ENCODE measurements around the gene IL1RAPL2. TPM values are rescaled to one million over a fixed set of nuclear protein-coding genes. Genes with fewer than 3 reads are reported as not detected.
"Not testable (repeated sequence)": the region's sequence is repeated elsewhere in the genome, so short reads cannot be mapped to it uniquely, and the experiment has no call there.

Gene IL1RAPL2
- total and polyA plus RNA-seq, 2 of the 4 experiments (the other 2 are of a cell fraction): 0.03 TPM; not detected in 1

DNA sequence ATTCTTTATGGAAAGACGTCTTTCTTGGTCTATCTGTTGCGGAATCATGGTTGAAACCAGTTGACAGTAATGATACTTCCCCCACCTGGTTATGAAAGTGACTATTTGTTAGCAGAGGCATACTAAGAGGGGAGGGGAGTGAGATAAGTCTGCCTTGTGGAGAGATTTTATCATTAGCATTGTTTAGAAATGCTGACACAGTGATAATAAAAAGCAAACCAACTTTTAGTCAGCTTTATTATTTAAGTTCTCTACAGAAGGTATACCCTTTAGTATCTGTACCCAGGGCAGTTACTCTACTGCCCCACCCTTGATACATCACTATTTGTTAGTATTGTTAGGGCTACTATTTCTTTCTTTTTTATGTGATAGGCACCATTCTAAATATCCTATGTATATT is 26.9 kb upstream of the IL1RAPL2 start:
- no CpG with 5 or more reads among the region's 2 CpGs for WGBS, 2 experiments (ENCODE audit: extremely low coverage in 2 of 2, insufficient read length in 1 of 2)
- no peak overlapping the region for H4K91ac ChIP-seq (ENCODE audit: insufficient read depth, low read depth, low read length)
- no peak overlapping the region for H2BK20ac ChIP-seq (ENCODE audit: low read depth, low read length)
- H3K14ac ChIP-seq (replicated peaks; ENCODE audit: low read depth, low read length): no peak overlapping the region
- no peak overlapping the region for H3K4ac ChIP-seq (ENCODE audit: low read depth, low read length)
- H2BK5ac ChIP-seq (ENCODE audit: low read depth, low read length, poor library complexity, severe bottlenecking): no peak overlapping the region
- no peak overlapping the region for H3K27ac ChIP-seq (ENCODE audit: insufficient read depth, low read length)
- H2AFZ ChIP-seq (replicated peaks; ENCODE audit: low read length, poor library complexity): no peak overlapping the region
- no peaks in the 10 kb centered on the region for H3K4me1 ChIP-seq (ENCODE audit: control insufficient read depth, insufficient read depth, low read length)
- ChIA-PET CTCF (no interaction called here), POLR2A (ENCODE audit: unreplicated experiment) (no interaction called here)
- BruUV-seq (replicated peaks): no TSS peak
- H3K36me3 ChIP-seq (ENCODE audit: control insufficient read depth, insufficient read depth, low read length): no peaks in the 10 kb centered on the region
- intact Hi-C loops (cut with micrococcal nuclease): no loop called here
- H3K56ac ChIP-seq (ENCODE audit: extremely low read depth, insufficient read depth, low read length): no peak overlapping the region
- TF ChIP-seq, protein P1, sequence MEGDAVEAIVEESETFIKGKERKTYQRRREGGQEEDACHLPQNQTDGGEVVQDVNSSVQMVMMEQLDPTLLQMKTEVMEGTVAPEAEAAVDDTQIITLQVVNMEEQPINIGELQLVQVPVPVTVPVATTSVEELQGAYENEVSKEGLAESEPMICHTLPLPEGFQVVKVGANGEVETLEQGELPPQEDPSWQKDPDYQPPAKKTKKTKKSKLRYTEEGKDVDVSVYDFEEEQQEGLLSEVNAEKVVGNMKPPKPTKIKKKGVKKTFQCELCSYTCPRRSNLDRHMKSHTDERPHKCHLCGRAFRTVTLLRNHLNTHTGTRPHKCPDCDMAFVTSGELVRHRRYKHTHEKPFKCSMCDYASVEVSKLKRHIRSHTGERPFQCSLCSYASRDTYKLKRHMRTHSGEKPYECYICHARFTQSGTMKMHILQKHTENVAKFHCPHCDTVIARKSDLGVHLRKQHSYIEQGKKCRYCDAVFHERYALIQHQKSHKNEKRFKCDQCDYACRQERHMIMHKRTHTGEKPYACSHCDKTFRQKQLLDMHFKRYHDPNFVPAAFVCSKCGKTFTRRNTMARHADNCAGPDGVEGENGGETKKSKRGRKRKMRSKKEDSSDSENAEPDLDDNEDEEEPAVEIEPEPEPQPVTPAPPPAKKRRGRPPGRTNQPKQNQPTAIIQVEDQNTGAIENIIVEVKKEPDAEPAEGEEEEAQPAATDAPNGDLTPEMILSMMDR (conservative IDR thresholded peaks at IDR 0.05; ENCODE audit: low read depth, low read length): no peak
- TF ChIP-seq MAFK (IDR thresholded peaks at IDR 0.05; ENCODE audit: low read depth, low read length): peak; percentile 84
- no peak overlapping the region for H3K23ac ChIP-seq (ENCODE audit: low read depth, low read length)
- no peak overlapping the region for H2BK15ac ChIP-seq (ENCODE audit: low read depth, low read length)
- no peak overlapping the region for H4K5ac ChIP-seq (ENCODE audit: low read depth, low read length)
- no peaks in the 10 kb centered on the region for H3K9me1 ChIP-seq (ENCODE audit: insufficient read depth, low read length)
- no peak overlapping the region for H2AK5ac ChIP-seq (ENCODE audit: low read depth, low read length)
- H2BK120ac ChIP-seq (ENCODE audit: low read depth, low read length): no peak overlapping the region
- DNase-seq (no peak), ATAC-seq (ENCODE audit: low read depth) (no peak)
- no peak overlapping the region for H3K4me2 ChIP-seq (ENCODE audit: low read depth, low read length)
- H3K27me3 ChIP-seq (ENCODE audit: control insufficient read depth, insufficient read depth, low read length): no peaks in the 10 kb centered on the region
- dilution Hi-C loops (cut with HindIII; ENCODE audit: low sequenced_read_pairs, unreplicated experiment): no loop called here
- H3K79me1 ChIP-seq (ENCODE audit: low read depth in 1 of 2, low read length in 2 of 2): no peaks in the 10 kb centered on the region
- in situ Hi-C loops (cut with MboI; ENCODE audit: low sequenced_read_pairs): no loop called here
- H3K18ac ChIP-seq (ENCODE audit: low read depth, low read length): no peak overlapping the region
- no peaks in the 10 kb centered on the region for H4K20me1 ChIP-seq (ENCODE audit: insufficient read depth, low read length)
- no peak overlapping the region for H2AK9ac ChIP-seq (replicated peaks; ENCODE audit: low read depth, low read length, poor library complexity)
- H3K9me3 ChIP-seq (ENCODE audit: control insufficient read depth, insufficient read depth, low read length): no peaks in the 10 kb centered on the region
- no peak overlapping the region for H4K8ac ChIP-seq (ENCODE audit: low read depth in 2 of 2, low read length in 2 of 2)
- no peak overlapping the region for H3K9ac ChIP-seq (ENCODE audit: low read depth, low read length)
- H3K4me3 ChIP-seq (ENCODE audit: insufficient read depth, low read depth, low read length): no peak overlapping the region

DNA sequence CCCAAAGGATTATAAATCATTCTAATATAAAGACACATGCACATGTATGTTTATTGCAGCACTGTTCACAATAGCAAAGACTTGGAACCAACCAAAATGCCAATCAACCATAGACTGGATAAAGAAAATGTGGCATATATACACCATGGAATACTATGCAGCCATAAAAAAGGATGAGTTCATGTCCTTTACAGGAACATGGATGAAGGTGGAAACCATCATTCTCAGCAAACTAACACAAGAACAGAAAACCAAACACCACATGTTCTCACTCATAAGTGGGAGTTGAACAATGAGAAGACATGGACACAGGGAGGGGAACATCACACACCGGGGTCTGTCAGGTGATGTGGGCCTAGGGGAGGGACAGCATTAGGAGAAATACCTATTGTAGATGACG is 23.6 kb upstream of the IL1RAPL2 start:
- H3K27me3 ChIP-seq (ENCODE audit: control insufficient read depth, insufficient read depth, low read length); BruUV-seq (replicated peaks); H2BK120ac ChIP-seq (ENCODE audit: low read depth, low read length); H3K79me1 ChIP-seq (ENCODE audit: low read depth in 1 of 2, low read length in 2 of 2); H3K4me3 ChIP-seq (ENCODE audit: insufficient read depth, low read depth, low read length); H3K18ac ChIP-seq (ENCODE audit: low read depth, low read length); H2AFZ ChIP-seq (replicated peaks; ENCODE audit: low read length, poor library complexity); H3K56ac ChIP-seq (ENCODE audit: extremely low read depth, insufficient read depth, low read length); H3K4me2 ChIP-seq (ENCODE audit: low read depth, low read length); H2BK20ac ChIP-seq (ENCODE audit: low read depth, low read length); H4K20me1 ChIP-seq (ENCODE audit: insufficient read depth, low read length); H3K23ac ChIP-seq (ENCODE audit: low read depth, low read length); H4K91ac ChIP-seq (ENCODE audit: insufficient read depth, low read depth, low read length); POLR2A ChIA-PET (ENCODE audit: unreplicated experiment); dilution Hi-C loops (cut with HindIII; ENCODE audit: low sequenced_read_pairs, unreplicated experiment); intact Hi-C loops (cut with micrococcal nuclease); H4K5ac ChIP-seq (ENCODE audit: low read depth, low read length); H2AK5ac ChIP-seq (ENCODE audit: low read depth, low read length); H3K9me3 ChIP-seq (ENCODE audit: control insufficient read depth, insufficient read depth, low read length); H3K27ac ChIP-seq (ENCODE audit: insufficient read depth, low read length); H2AK9ac ChIP-seq (replicated peaks; ENCODE audit: low read depth, low read length, poor library complexity); H4K8ac ChIP-seq (ENCODE audit: low read depth in 2 of 2, low read length in 2 of 2); H3K14ac ChIP-seq (replicated peaks; ENCODE audit: low read depth, low read length); H2BK5ac ChIP-seq (ENCODE audit: low read depth, low read length, poor library complexity, severe bottlenecking); H3K9ac ChIP-seq (ENCODE audit: low read depth, low read length); H3K4ac ChIP-seq (ENCODE audit: low read depth, low read length); in situ Hi-C loops (cut with MboI; ENCODE audit: low sequenced_read_pairs); H3K36me3 ChIP-seq (ENCODE audit: control insufficient read depth, insufficient read depth, low read length); H2BK15ac ChIP-seq (ENCODE audit: low read depth, low read length); H3K9me1 ChIP-seq (ENCODE audit: insufficient read depth, low read length); DNase-seq; ATAC-seq (ENCODE audit: low read depth); H3K4me1 ChIP-seq (ENCODE audit: control insufficient read depth, insufficient read depth, low read length): not testable (repeated sequence)
- WGBS, 2 experiments (ENCODE audit: extremely low coverage in 2 of 2, insufficient read length in 1 of 2): no CpG with 5 or more reads among the region's 2 CpGs
- CTCF ChIA-PET: interaction anchor here (0.6 kb wide), 1 partner anchor 69 kb away, joined by 3 read pairs; no protein-coding TSS in a partner anchor
